Stimulated activated memory B cell treated with anti-CD40 and anti-IgM and Interleukin-4, amounts not matched to agents 10 μg/mL and 1 μg/mL and 100 μg/mL, for 72 hours (primary cell): ENCODE data around the gene MAPKAP1.
A peak's percentile ranks its signal among the peaks of the same experiment; 100 is the strongest.
"Not testable (repeated sequence)": the region's sequence is repeated elsewhere in the genome, so short reads cannot be mapped to it uniquely, and the experiment has no call there.

Source experiments
- ATAC-seq: fragments of 150-1000 bp; cut with Tn5 transposase; 2 replicates; pipeline ENCODE4 v1.10.0; 2021
- H3K27ac Mint-ChIP-seq: one replicate; pipeline ENCODE4 v1.8.0; 2022; ENCODE audit warnings: mild to moderate bottlenecking, mixed read lengths
- H3K27me3 Mint-ChIP-seq: one replicate; pipeline ENCODE4 v1.8.0; 2022; ENCODE audit warnings: mixed read lengths
- H3K36me3 Mint-ChIP-seq: one replicate; pipeline ENCODE4 v1.8.0; 2022; ENCODE audit warnings: mixed read lengths
- H3K4me1 Mint-ChIP-seq: one replicate; pipeline ENCODE4 v1.8.0; 2022; ENCODE audit warnings: mixed read lengths
- H3K4me3 Mint-ChIP-seq: one replicate; pipeline ENCODE4 v1.8.0; 2022; ENCODE audit warnings: mild to moderate bottlenecking, moderate library complexity, mixed read lengths
- H3K9me3 Mint-ChIP-seq: one replicate; pipeline ENCODE4 v1.8.0; 2022; ENCODE audit warnings: mixed read lengths

Gene MAPKAP1

GRCh38 chr9:125591888-125592287, 115.1 kb downstream of the MAPKAP1 start:
- Mint-ChIP-seq H3K27ac (no peak overlapping the region), H3K4me1 (peaks cover 58% of the 10 kb centered on the region), H3K36me3 (peaks cover 18% of the 10 kb centered on the region), H3K9me3 (no peaks in the 10 kb centered on the region), H3K4me3 (no peak overlapping the region), H3K27me3 (no peaks in the 10 kb centered on the region)
- no peak for ATAC-seq

GRCh38 chr9:125591245-125591644, 115.8 kb downstream of the MAPKAP1 start:
- Mint-ChIP-seq H3K27ac (no peak overlapping the region), H3K4me1 (peaks cover 64% of the 10 kb centered on the region)

GRCh38 chr9:125589287-125589686, 117.7 kb downstream of the MAPKAP1 start:
- H3K4me1 Mint-ChIP-seq = peaks cover 55% of the 10 kb centered on the region
- no peak for ATAC-seq
- H3K9me3 Mint-ChIP-seq = no peaks in the 10 kb centered on the region
- peaks cover 15% of the 10 kb centered on the region for H3K36me3 Mint-ChIP-seq
- no peak overlapping the region for H3K27ac Mint-ChIP-seq
- no peaks in the 10 kb centered on the region for H3K27me3 Mint-ChIP-seq
- no peak overlapping the region for H3K4me3 Mint-ChIP-seq

More at GRCh38 chr9:125591245-125591644, 115.8 kb downstream of the MAPKAP1 start:
- H3K36me3 Mint-ChIP-seq = peaks cover 14% of the 10 kb centered on the region
- H3K9me3 Mint-ChIP-seq = no peaks in the 10 kb centered on the region
- no peak for ATAC-seq
- H3K4me3 Mint-ChIP-seq = no peak overlapping the region
- H3K27me3 Mint-ChIP-seq = no peaks in the 10 kb centered on the region

GRCh38 chr9:125587819-125588460, 119.1 kb downstream of the MAPKAP1 start:
- no peak for ATAC-seq
- Mint-ChIP-seq H3K4me1 (peaks cover 47% of the 10 kb centered on the region), H3K9me3 (no peaks in the 10 kb centered on the region), H3K27me3 (no peaks in the 10 kb centered on the region), H3K36me3 (peaks cover 21% of the 10 kb centered on the region), H3K27ac (no peak overlapping the region), H3K4me3 (no peak overlapping the region)

GRCh38 chr9:125586172-125586511, 120.9 kb downstream of the MAPKAP1 start:
- peaks cover 44% of the 10 kb centered on the region for H3K4me1 Mint-ChIP-seq
- H3K27me3 Mint-ChIP-seq = no peaks in the 10 kb centered on the region
- H3K4me3 Mint-ChIP-seq = no peak overlapping the region
- no peak for ATAC-seq
- H3K9me3 Mint-ChIP-seq = no peaks in the 10 kb centered on the region
- peak overlapping the region; percentile 4 for H3K27ac Mint-ChIP-seq
- peaks cover 39% of the 10 kb centered on the region for H3K36me3 Mint-ChIP-seq

GRCh38 chr9:125585503-125586171, 121.4 kb downstream of the MAPKAP1 start:
- H3K27me3 Mint-ChIP-seq = no peaks in the 10 kb centered on the region
- H3K4me3 Mint-ChIP-seq = no peak overlapping the region
- peaks cover 44% of the 10 kb centered on the region for H3K36me3 Mint-ChIP-seq
- no peak overlapping the region for H3K27ac Mint-ChIP-seq
- no peaks in the 10 kb centered on the region for H3K9me3 Mint-ChIP-seq
- no peak for ATAC-seq
- H3K4me1 Mint-ChIP-seq = peaks cover 40% of the 10 kb centered on the region

- H3K4me1 Mint-ChIP-seq = peaks cover 4% of the 10 kb centered on the region
- peaks cover 2% of the 10 kb centered on the region for H3K9me3 Mint-ChIP-seq
- no peak overlapping the region for H3K4me3 Mint-ChIP-seq
- H3K27ac Mint-ChIP-seq = no peak overlapping the region
- peaks cover 71% of the 10 kb centered on the region for H3K36me3 Mint-ChIP-seq
- H3K27me3 Mint-ChIP-seq = no peaks in the 10 kb centered on the region
- ATAC-seq = no peak
These were observed 126.2 kb downstream of the MAPKAP1 start for GRCh38 chr9:125580701-125581286.

GRCh38 chr9:125579030-125579932, 127.7 kb downstream of the MAPKAP1 start:
- Mint-ChIP-seq H3K4me1 (peaks cover 4% of the 10 kb centered on the region), H3K27ac (no peak overlapping the region), H3K4me3 (no peak overlapping the region), H3K9me3 (peaks cover 4% of the 10 kb centered on the region), H3K36me3 (peaks cover 74% of the 10 kb centered on the region), H3K27me3 (no peaks in the 10 kb centered on the region)
- ATAC-seq = no peak

GRCh38 chr9:125574126-125574877, 132.7 kb downstream of the MAPKAP1 start:
- peaks cover 1% of the 10 kb centered on the region for H3K4me1 Mint-ChIP-seq
- H3K27me3 Mint-ChIP-seq = no peaks in the 10 kb centered on the region
- no peak overlapping the region for H3K4me3 Mint-ChIP-seq
- peaks cover 64% of the 10 kb centered on the region for H3K36me3 Mint-ChIP-seq
- ATAC-seq = no peak
- H3K27ac Mint-ChIP-seq = no peak overlapping the region
- H3K9me3 Mint-ChIP-seq = peaks cover 12% of the 10 kb centered on the region

GRCh38 chr9:125572461-125572860, 134.5 kb downstream of the MAPKAP1 start:
- H3K27me3 Mint-ChIP-seq, H3K27ac Mint-ChIP-seq, ATAC-seq, H3K4me1 Mint-ChIP-seq, H3K4me3 Mint-ChIP-seq: not testable (repeated sequence)
- Mint-ChIP-seq H3K9me3 (peaks cover 12% of the 10 kb centered on the region), H3K36me3 (peaks cover 61% of the 10 kb centered on the region)

GRCh38 chr9:125571824-125572223, 135.2 kb downstream of the MAPKAP1 start:
- not testable (repeated sequence) for H3K4me3 Mint-ChIP-seq, H3K27ac Mint-ChIP-seq, ATAC-seq, H3K4me1 Mint-ChIP-seq, H3K27me3 Mint-ChIP-seq
- peaks cover 12% of the 10 kb centered on the region for H3K9me3 Mint-ChIP-seq
- H3K36me3 Mint-ChIP-seq = peaks cover 64% of the 10 kb centered on the region

- no peak for ATAC-seq
- Mint-ChIP-seq H3K9me3 (peaks cover 9% of the 10 kb centered on the region), H3K27ac (no peak overlapping the region), H3K4me3 (no peak overlapping the region), H3K36me3 (peaks cover 54% of the 10 kb centered on the region), H3K4me1 (peaks cover 4% of the 10 kb centered on the region), H3K27me3 (no peaks in the 10 kb centered on the region)
These were observed 136.8 kb downstream of the MAPKAP1 start for GRCh38 chr9:125570246-125570645.

GRCh38 chr9:125568621-125569020, 138.4 kb downstream of the MAPKAP1 start:
- no peak for ATAC-seq
- Mint-ChIP-seq H3K9me3 (peaks cover 3% of the 10 kb centered on the region), H3K27me3 (no peaks in the 10 kb centered on the region), H3K4me1 (peaks cover 4% of the 10 kb centered on the region), H3K4me3 (no peak overlapping the region), H3K27ac (no peak overlapping the region), H3K36me3 (peaks cover 47% of the 10 kb centered on the region)

- Mint-ChIP-seq H3K36me3 (peaks cover 28% of the 10 kb centered on the region), H3K4me1 (peaks cover 26% of the 10 kb centered on the region)
- not testable (repeated sequence) for H3K4me3 Mint-ChIP-seq, ATAC-seq, H3K9me3 Mint-ChIP-seq, H3K27me3 Mint-ChIP-seq, H3K27ac Mint-ChIP-seq
These were observed 141.0 kb downstream of the MAPKAP1 start for GRCh38 chr9:125566051-125566450.
